NT2/D1 (cell line): ENCODE data around the gene PDXK.

Experiments used
- SUZ12 ChIP-seq: IDR thresholded peaks from 2 replicates; pipeline ENCODE4 v1.6.1; 2011; ENCODE audit not compliant: insufficient read length, insufficient read depth; ENCODE audit errors: extremely low read depth
- YY1 ChIP-seq: IDR thresholded peaks from 2 replicates; pipeline ENCODE4 v1.6.1; 2011; ENCODE audit not compliant: insufficient read length, insufficient read depth
- ZNF274 ChIP-seq: IDR thresholded peaks from 2 replicates; pipeline ENCODE4 v1.6.1; 2011; ENCODE audit warnings: mild to moderate bottlenecking, low read depth, low read length

GRCh38 chr21:43761886-43762285 lies 43.0 kb downstream of the PDXK start:
- no peak for TF ChIP-seq ZNF274
- TF ChIP-seq YY1 = no peak
- TF ChIP-seq SUZ12 = no peak
